ENCODE measurements around the gene KLK1.
"Not testable (repeated sequence)": the region's sequence is repeated elsewhere in the genome, so short reads cannot be mapped to it uniquely, and the experiment has no call there.

Gene KLK1

GRCh38 chr19:50791594-50792271 is 31.9 kb downstream of the KLK1 start:
- DNase-seq = no peak

- no peak for DNase-seq
Observed at GRCh38 chr19:50790922-50791467, 32.6 kb downstream of the KLK1 start.

GRCh38 chr19:50790396-50790795 is 33.2 kb downstream of the KLK1 start, which contains the start of gene ACP4:
Gene ACP4 (plus strand): TSS chr19:50790415. CDS start chr19:50790415, 0 bp downstream.
- DNase-seq = no peak

GRCh38 chr19:50785329-50785728 is 38.3 kb downstream of the KLK1 start:
- DNase-seq = no peak

GRCh38 chr19:50784710-50785109 is 38.9 kb downstream of the KLK1 start:
- no peak for DNase-seq

- not testable (repeated sequence) for DNase-seq
Observed at GRCh38 chr19:50783848-50784152, 39.8 kb downstream of the KLK1 start.

- DNase-seq = no peak
Observed at GRCh38 chr19:50780753-50781435, 42.7 kb downstream of the KLK1 start.

GRCh38 chr19:50779504-50780457 is 43.8 kb downstream of the KLK1 start:
- DNase-seq = no peak

GRCh38 chr19:50778906-50779430 is 44.6 kb downstream of the KLK1 start:
- no peak for DNase-seq

GRCh38 chr19:50777830-50778303 is 45.7 kb downstream of the KLK1 start:
- no peak for DNase-seq

GRCh38 chr19:50777261-50777660 is 46.3 kb downstream of the KLK1 start:
- no peak for DNase-seq

GRCh38 chr19:50776131-50776530 is 47.5 kb downstream of the KLK1 start:
- no peak for DNase-seq

- not testable (repeated sequence) for DNase-seq
Observed at GRCh38 chr19:50773454-50773853, 50.1 kb downstream of the KLK1 start.

- DNase-seq = not testable (repeated sequence)
Observed at GRCh38 chr19:50772912-50773311, 50.7 kb downstream of the KLK1 start.

GRCh38 chr19:50772476-50772875 is 51.1 kb downstream of the KLK1 start:
- no peak for DNase-seq

- no peak for DNase-seq
Observed at GRCh38 chr19:50770888-50771287, 52.7 kb downstream of the KLK1 start.

GRCh38 chr19:50770164-50770563 is 53.4 kb downstream of the KLK1 start, which contains the start of gene GPR32:
Gene GPR32 (plus strand): TSS chr19:50770464. CDS start chr19:50770601, 137 bp downstream.
- not testable (repeated sequence) for DNase-seq

Measured in activated CD8-positive, alpha-beta memory T cell treated with anti-CD3 and anti-CD28 coated beads, Interleukin-2, amount 50 U/mL, for 4 hours (primary cell).